Naive thymus-derived CD4-positive, alpha-beta T cell (primary cell): ENCODE results near the gene ZBP1. TPM values are rescaled to one million over a fixed set of nuclear protein-coding genes. Genes with fewer than 3 reads are reported as not detected.

Experiments
- ATAC-seq: fragments of 150-1000 bp; cut with Tn5 transposase; 2 replicates; pipeline ENCODE4 v1.10.0; 2021; ENCODE audit warnings: mild to moderate bottlenecking, moderate library complexity
- CTCF ChIA-PET: fragments of 350-600 bp; sonication (Branson Sonifier 250); formaldehyde crosslinking; loops from one replicate; lab custom pipeline; 2021; ENCODE audit warnings: antibody characterized with exemption; lab: Charles Lee
- POLR2A ChIA-PET: fragments of 350-600 bp; sonication (Branson Sonifier 250); formaldehyde crosslinking; loops from one replicate; lab custom pipeline; 2021; ENCODE audit warnings: antibody characterized with exemption, inconsistent platforms; lab: Charles Lee
- DNase-seq, 9 donors: peaks; one replicate each; pipeline versions ENCODE4 v3.0.0 to v3.0.0-alpha.2; 2020 to 2022; ENCODE audit warnings: mixed read lengths in 1 of 9
- H3K27ac ChIP-seq: one replicate; pipeline ENCODE4 v1.7.0; 2013; ENCODE audit warnings: mild to moderate bottlenecking, low read depth, low read length, moderate library complexity
- H3K27me3 ChIP-seq, 2 donors: one replicate each; pipeline ENCODE4 v1.7.0; 2013; ENCODE audit warnings: low read length in 2 of 2, mild to moderate bottlenecking in 2 of 2, moderate library complexity in 2 of 2; ENCODE audit not compliant: control insufficient read depth in 2 of 2, insufficient read depth in 2 of 2
- H3K36me3 ChIP-seq, 3 experiments: 1 replicate in 2 of 3; 2 replicates in 1 of 3; pipeline ENCODE4 v1.7.0; 2013; ENCODE audit warnings: low read length in 3 of 3, mild to moderate bottlenecking in 3 of 3, moderate library complexity in 1 of 3; ENCODE audit not compliant: insufficient read depth in 3 of 3, control insufficient read depth in 2 of 3
- H3K4me1 ChIP-seq, 2 donors: one replicate each; pipeline ENCODE4 v1.7.0; 2013; ENCODE audit warnings: low read length in 2 of 2, mild to moderate bottlenecking in 2 of 2, moderate library complexity in 1 of 2; ENCODE audit not compliant: control insufficient read depth in 2 of 2, insufficient read depth in 2 of 2
- H3K4me3 ChIP-seq: 2 replicates; pipeline ENCODE4 v1.7.0; 2013; ENCODE audit warnings: mild to moderate bottlenecking, low read length
- H3K9me3 ChIP-seq, 3 experiments: 1 replicate in 2 of 3; 2 replicates in 1 of 3; pipeline ENCODE4 v1.7.0; 2013; ENCODE audit warnings: low read length in 3 of 3; ENCODE audit not compliant: control insufficient read depth in 2 of 3
- H3K27ac Mint-ChIP-seq, 9 donors: one replicate each; pipeline ENCODE4 v1.8.0; 2020 to 2022; ENCODE audit warnings: mixed read lengths in 9 of 9, mild to moderate bottlenecking in 8 of 9, moderate library complexity in 5 of 9, inconsistent platforms in 2 of 9
- H3K27me3 Mint-ChIP-seq, 5 donors: one replicate each; pipeline ENCODE4 v1.8.0; 2021 to 2022; ENCODE audit warnings: mixed read lengths in 5 of 5, mild to moderate bottlenecking in 1 of 5
- H3K36me3 Mint-ChIP-seq, 5 donors: one replicate each; pipeline ENCODE4 v1.8.0; 2020 to 2022; ENCODE audit warnings: mixed read lengths in 5 of 5, mild to moderate bottlenecking in 3 of 5, inconsistent platforms in 1 of 5
- H3K4me1 Mint-ChIP-seq, 7 donors: one replicate each; pipeline ENCODE4 v1.8.0; 2020 to 2022; ENCODE audit warnings: mixed read lengths in 7 of 7, mild to moderate bottlenecking in 3 of 7, inconsistent platforms in 1 of 7
- H3K4me3 Mint-ChIP-seq, 10 donors: one replicate each; pipeline ENCODE4 v1.8.0; 2020 to 2022; ENCODE audit warnings: mild to moderate bottlenecking in 10 of 10, mixed read lengths in 10 of 10, moderate library complexity in 6 of 10, inconsistent platforms in 2 of 10
- H3K9me3 Mint-ChIP-seq, 11 donors: one replicate each; pipeline ENCODE4 v1.8.0; 2020 to 2022; ENCODE audit warnings: mixed read lengths in 11 of 11, mild to moderate bottlenecking in 4 of 11, inconsistent platforms in 1 of 11, moderate library complexity in 1 of 11
- intact Hi-C, 2 donors: fragments of 100-400 bp; cut with micrococcal nuclease; formaldehyde crosslinking; loops; one replicate each; pipeline ENCODE4 v1.15.1; 2023
- polyA plus RNA-seq, 2 donors: library from polyadenylated mRNA; unstranded; fragments of 300-500 nt; fragmentation: Illumina TruSeq; gene quantifications; one replicate each; pipeline ENCODE4 v1.2.3, GENCODE V29; 2021
- total RNA-seq, 6 experiments: library from RNA in 5 of 6; stranded (reverse) in 5 of 6; gene quantifications; 1 replicate in 5 of 6; 2 replicates in 1 of 6; pipeline ENCODE4 v1.2.3 and lab custom pipeline; 2021 to 2026

Gene ZBP1
- total and polyA plus RNA-seq, 7 experiments from 2014 or later, result 5.9 to 27.9 (median 10.4) TPM

DNA sequence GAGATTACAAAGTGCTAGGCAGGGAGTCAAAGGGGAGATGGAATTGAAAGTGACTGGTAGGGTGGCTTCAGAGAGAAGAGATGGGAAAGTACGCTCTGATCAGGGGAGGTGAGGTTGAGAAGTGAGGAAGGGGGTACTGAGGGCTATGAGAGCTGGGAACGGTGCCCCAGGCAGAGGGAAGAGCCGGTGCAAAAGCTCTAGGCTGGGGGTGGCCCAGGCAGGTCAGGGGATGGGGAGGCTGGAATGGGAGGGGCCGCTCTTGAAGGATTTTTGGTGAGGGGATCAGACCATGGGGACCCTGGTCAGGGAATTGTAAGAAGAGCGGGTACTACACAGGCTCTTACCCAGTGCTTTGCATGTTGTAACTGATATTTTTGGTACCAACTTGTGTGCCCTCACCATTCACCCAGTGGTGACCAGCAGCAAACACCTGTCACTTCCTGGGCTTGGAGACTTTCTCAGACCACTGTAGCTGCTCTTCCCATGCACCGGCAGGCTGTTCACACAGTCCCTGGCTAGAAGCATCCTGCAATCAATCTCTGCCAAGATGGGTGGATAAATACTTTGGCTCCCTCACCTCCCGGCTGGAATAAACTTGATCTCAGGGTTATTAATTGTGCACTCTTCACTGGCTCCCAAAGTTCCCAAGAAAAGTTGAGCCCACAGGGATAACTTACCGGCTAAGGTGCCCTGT lies 35.3 kb downstream of the ZBP1 start:
- Mint-ChIP-seq H3K27ac (peak overlapping the region in 1 of 9 donors; percentile 43), H3K9me3 (peaks cover 0 to 13% (median 3%) of the 10 kb centered on the region in 11 donors), H3K36me3 (no peaks in the 10 kb centered on the region), H3K4me1 (peaks cover 0 to 5% (median 0%) of the 10 kb centered on the region in 7 donors), H3K4me3 (no peak overlapping the region), H3K27me3 (peaks cover 32 to 63% (median 55%) of the 10 kb centered on the region in 5 donors)
- no peak overlapping the region for H3K4me3 ChIP-seq
- CTCF ChIA-PET, result interaction anchor here (0.6 to 3.3 kb wide), 2 partner anchors 11 to 70 kb away, joined by 6 to 13 read pairs; no protein-coding TSS in a partner anchor
- no peaks in the 10 kb centered on the region for H3K27me3 ChIP-seq
- POLR2A ChIA-PET, result no interaction called here
- DNase-seq, result no peak
- H3K9me3 ChIP-seq, result peaks cover 0 to 9% (median 0%) of the 10 kb centered on the region in 3 experiments
- intact Hi-C loops, result no loop called here
- H3K36me3 ChIP-seq, result no peaks in the 10 kb centered on the region
- no peak overlapping the region for H3K27ac ChIP-seq
- ATAC-seq, result no peak
- no peaks in the 10 kb centered on the region for H3K4me1 ChIP-seq

DNA sequence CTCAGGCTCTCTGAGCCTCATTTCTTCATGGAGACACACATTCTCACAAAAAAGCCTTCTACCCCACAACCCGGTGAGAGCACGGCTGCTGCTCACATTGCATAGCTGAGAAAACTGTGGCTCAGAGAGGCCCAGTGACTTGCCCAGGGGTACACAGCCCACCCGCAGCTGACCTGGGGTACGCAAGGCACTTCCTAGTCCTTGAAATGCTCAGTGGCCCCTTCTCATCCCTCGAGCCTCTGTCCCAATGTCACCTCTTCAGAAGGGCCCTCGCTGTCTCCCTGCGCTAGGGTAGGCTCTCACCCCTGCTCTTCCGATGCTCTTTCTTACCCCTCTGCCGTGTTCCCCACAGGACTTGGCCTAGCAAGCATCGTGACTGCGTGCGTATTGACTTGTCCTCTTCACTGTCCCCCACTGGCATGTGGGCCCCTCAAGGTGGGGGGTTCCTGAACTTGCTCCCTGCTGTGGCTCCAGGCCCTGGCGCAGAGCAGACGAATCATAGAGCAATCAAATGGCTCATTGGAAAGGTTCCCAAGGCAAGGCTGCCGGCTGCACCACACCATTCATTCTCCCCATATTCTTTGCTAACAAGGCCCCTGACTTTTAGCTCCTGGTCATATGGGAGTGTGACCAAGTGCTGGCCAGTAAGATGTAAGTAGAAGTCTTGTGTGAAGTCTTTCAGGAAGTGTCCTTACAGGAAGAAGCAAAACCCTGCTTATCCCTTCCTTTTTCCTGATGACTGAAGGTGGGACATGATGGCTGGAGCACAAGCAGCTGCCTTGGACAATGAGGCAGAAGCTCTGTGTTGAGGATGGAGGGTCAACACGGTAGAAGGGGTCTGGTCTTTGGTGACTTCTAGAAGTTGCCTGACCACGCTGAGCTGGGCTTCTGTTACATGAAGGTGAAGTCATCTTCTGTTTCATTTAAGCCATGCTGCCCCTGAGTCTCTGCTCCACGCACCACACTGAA lies 36.7 kb downstream of the ZBP1 start:
- peaks cover 0 to 13% (median 3%) of the 10 kb centered on the region in 11 donors for H3K9me3 Mint-ChIP-seq
- H3K27ac Mint-ChIP-seq, result no peak overlapping the region
- ChIA-PET POLR2A (no interaction called here), CTCF (interaction anchor here (0.6 to 3.3 kb wide), 2 partner anchors 13 to 419 kb away, joined by 4 to 13 read pairs; no protein-coding TSS in a partner anchor)
- no peak overlapping the region for H3K4me3 Mint-ChIP-seq
- Histone ChIP-seq H3K4me1 (no peaks in the 10 kb centered on the region), H3K27ac (no peak overlapping the region), H3K9me3 (peaks cover 0 to 9% (median 0%) of the 10 kb centered on the region in 3 experiments), H3K36me3 (no peaks in the 10 kb centered on the region), H3K4me3 (no peak overlapping the region), H3K27me3 (no peaks in the 10 kb centered on the region)
- H3K27me3 Mint-ChIP-seq, result peaks cover 38 to 68% (median 61%) of the 10 kb centered on the region in 5 donors
- no peaks in the 10 kb centered on the region for H3K36me3 Mint-ChIP-seq
- DNase-seq, result no peak
- peaks cover 0 to 5% (median 0%) of the 10 kb centered on the region in 7 donors for H3K4me1 Mint-ChIP-seq
- intact Hi-C loops, result no loop called here
- no peak for ATAC-seq

DNA sequence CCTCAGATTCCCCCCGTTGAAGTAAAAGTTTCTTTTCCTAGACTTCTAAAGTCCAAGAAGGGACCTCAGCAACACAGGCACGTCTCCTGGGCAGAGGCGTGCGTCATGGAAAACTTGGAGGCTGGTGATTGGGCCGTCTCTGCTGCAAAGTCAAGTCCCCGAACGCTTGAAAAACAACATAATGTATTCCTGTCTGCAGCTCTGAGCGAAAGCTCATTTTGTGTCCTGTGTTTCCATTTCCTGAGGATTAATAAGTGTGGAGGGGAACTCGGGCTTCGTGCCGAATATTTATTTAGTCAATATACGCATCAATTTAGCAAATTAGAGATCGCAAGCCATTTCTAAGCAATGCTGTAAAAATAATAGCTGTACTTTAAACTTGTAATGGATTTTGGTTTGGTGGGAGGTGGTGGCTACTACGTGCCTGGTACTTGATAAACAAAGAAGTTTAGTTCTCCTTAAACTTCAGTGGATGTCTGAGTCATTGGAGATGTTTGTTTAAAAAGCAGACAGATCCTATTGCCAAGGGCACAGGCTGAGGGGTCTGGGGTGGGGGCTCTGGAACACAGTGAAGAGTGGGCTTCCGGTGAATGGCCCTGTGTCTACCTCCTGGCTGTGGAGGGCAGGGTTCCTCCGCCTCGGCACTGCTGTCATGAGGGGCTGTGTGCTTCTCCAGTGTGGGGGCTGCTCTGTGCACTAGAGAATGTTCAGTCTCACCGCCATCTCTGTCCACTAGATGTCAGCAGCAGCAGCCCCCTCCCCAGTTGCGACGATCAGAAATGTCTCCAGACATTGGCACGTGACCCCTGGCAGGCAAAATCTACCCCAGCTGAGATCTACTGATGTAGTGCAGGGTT lies 37.6 kb downstream of the ZBP1 start:
- peaks cover 0 to 8% (median 0%) of the 10 kb centered on the region in 11 donors for H3K9me3 Mint-ChIP-seq
- Histone ChIP-seq H3K27me3 (no peaks in the 10 kb centered on the region), H3K36me3 (no peaks in the 10 kb centered on the region), H3K4me3 (no peak overlapping the region), H3K9me3 (peaks cover 0 to 5% (median 0%) of the 10 kb centered on the region in 3 experiments), H3K27ac (no peak overlapping the region), H3K4me1 (no peaks in the 10 kb centered on the region)
- H3K27ac Mint-ChIP-seq, result no peak overlapping the region
- ChIA-PET CTCF (no interaction called here), POLR2A (no interaction called here)
- peaks cover 0 to 5% (median 0%) of the 10 kb centered on the region in 7 donors for H3K4me1 Mint-ChIP-seq
- no peak overlapping the region for H3K4me3 Mint-ChIP-seq
- ATAC-seq (no peak), DNase-seq (no peak)
- intact Hi-C loops, result no loop called here
- H3K36me3 Mint-ChIP-seq, result no peaks in the 10 kb centered on the region
- peaks cover 38 to 68% (median 61%) of the 10 kb centered on the region in 5 donors for H3K27me3 Mint-ChIP-seq

DNA sequence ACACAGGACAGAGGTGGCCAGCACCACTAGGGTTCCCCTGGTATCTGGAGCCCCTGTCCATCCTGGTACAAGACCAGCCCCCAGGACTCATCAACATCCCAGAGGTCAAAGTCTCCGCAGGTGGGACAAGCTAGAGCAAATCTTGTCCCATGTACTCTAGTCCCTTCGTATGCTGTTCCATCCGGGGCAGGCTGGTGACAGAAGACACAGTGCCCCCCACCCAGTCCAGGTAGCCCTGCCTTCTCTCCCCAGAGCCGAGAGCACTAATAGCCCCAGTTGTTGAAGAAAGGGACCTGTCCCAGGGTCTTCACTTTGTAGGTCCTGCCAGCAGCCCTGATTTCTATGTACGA lies 38.2 kb downstream of the ZBP1 start:
- intact Hi-C loops, result no loop called here
- ATAC-seq (peak; percentile 26), DNase-seq (no peak)
- Histone ChIP-seq H3K4me3 (no peak overlapping the region), H3K9me3 (no peaks in the 10 kb centered on the region), H3K36me3 (no peaks in the 10 kb centered on the region), H3K27me3 (no peaks in the 10 kb centered on the region), H3K4me1 (no peaks in the 10 kb centered on the region), H3K27ac (no peak overlapping the region)
- Mint-ChIP-seq H3K9me3 (peaks cover 0 to 4% (median 0%) of the 10 kb centered on the region in 11 donors), H3K36me3 (no peaks in the 10 kb centered on the region), H3K4me1 (peaks cover 0 to 5% (median 0%) of the 10 kb centered on the region in 7 donors), H3K27me3 (peaks cover 38 to 68% (median 61%) of the 10 kb centered on the region in 5 donors), H3K27ac (no peak overlapping the region), H3K4me3 (no peak overlapping the region)
- ChIA-PET POLR2A (no interaction called here), CTCF (no interaction called here)

DNA sequence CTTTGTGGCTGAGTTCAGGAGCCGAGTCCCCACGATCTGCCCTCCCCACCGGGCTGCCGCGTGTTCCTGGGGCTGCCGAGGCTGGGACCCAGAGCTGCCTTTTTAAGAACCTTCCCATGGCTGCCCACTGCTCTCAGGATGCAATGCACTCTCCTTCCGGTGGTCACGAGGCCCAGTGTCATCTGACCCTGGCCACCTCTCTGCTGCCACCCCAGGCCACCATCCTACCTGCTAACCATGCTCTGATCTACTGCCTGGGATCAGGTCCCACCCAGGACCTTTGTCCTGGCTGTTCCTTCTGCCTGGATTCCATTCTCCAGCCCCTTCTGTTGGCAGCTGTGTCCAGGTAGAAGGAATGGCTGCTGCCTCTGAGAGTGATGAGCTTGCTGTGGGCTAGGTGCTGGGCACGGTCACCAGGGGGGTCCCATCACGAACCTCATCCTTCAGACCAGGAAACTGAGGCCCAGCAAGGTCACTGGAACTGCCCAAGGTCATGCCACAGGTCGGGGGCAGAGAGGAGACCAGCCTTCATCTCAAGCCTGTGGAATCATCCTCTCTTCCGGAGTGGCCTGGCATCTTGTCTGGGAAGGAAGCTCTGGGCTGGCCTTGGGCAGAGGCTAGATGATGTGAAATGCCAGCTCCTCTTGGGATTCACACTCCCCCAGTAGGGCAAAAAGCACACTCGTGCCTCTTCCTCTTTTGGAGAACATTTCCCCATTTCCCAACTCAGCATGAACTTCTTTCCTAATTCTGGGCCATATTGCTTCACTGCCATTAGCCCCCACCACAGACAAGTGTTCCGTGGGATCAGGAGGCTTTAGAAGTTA lies 38.8 kb downstream of the ZBP1 start:
- ChIA-PET POLR2A (no interaction called here), CTCF (no interaction called here)
- Histone ChIP-seq H3K4me1 (no peaks in the 10 kb centered on the region), H3K27ac (no peak overlapping the region), H3K9me3 (no peaks in the 10 kb centered on the region), H3K27me3 (no peaks in the 10 kb centered on the region), H3K36me3 (no peaks in the 10 kb centered on the region), H3K4me3 (no peak overlapping the region)
- no peak overlapping the region for H3K4me3 Mint-ChIP-seq
- ATAC-seq, result peak; percentile 32
- intact Hi-C loops, result no loop called here
- no peaks in the 10 kb centered on the region for H3K36me3 Mint-ChIP-seq
- DNase-seq, result no peak
- peaks cover 0 to 1% (median 0%) of the 10 kb centered on the region in 11 donors for H3K9me3 Mint-ChIP-seq
- H3K27ac Mint-ChIP-seq, result no peak overlapping the region
- H3K27me3 Mint-ChIP-seq, result peaks cover 38 to 65% (median 61%) of the 10 kb centered on the region in 5 donors
- peaks cover 0 to 5% (median 0%) of the 10 kb centered on the region in 7 donors for H3K4me1 Mint-ChIP-seq
